Stimulated activated CD8-positive, alpha-beta memory T cell treated with anti-CD3 and anti-CD28 coated beads, Interleukin-7, amount 100 ng/mL, for 24 hours (primary cell): Measurements from ENCODE around the gene ARFGAP3.

Experiments
- DNase-seq: peaks from one replicate; pipeline ENCODE4 v3.0.0-alpha.2; 2020; ENCODE audit warnings: low read depth

ARFGAP3 gene

GRCh38 chr22:42820045-42820763 is 36.9 kb downstream of the ARFGAP3 start:
- DNase-seq: no peak

- no peak for DNase-seq
These were observed 37.5 kb downstream of the ARFGAP3 start for GRCh38 chr22:42819412-42820044.

GRCh38 chr22:42817556-42817955 is 39.5 kb downstream of the ARFGAP3 start:
- DNase-seq: no peak

GRCh38 chr22:42816336-42816735 is 40.7 kb downstream of the ARFGAP3 start:
- DNase-seq: no peak

- DNase-seq: no peak
These were observed 42.5 kb downstream of the ARFGAP3 start for GRCh38 chr22:42814616-42815015.

DNA sequence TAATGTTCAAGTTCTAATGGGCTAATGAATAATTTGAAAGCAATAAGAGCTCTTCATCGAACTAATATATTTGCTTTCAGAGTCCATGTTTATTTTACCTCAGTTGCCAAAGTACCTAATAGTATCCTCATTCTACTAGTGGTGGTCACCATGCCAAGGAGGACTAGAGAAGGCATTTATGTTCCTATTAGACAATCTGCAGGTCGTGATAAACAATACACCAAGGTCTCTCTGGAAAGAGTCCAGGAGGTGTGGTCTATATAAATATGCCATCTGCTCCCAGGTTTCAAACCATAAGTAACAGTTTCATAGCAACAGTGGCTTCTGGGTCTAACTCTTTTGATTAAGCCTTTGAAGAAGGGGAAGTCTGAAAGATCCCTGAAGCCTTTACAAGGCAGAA is 42.9 kb downstream of the ARFGAP3 start:
- DNase-seq: no peak

DNA sequence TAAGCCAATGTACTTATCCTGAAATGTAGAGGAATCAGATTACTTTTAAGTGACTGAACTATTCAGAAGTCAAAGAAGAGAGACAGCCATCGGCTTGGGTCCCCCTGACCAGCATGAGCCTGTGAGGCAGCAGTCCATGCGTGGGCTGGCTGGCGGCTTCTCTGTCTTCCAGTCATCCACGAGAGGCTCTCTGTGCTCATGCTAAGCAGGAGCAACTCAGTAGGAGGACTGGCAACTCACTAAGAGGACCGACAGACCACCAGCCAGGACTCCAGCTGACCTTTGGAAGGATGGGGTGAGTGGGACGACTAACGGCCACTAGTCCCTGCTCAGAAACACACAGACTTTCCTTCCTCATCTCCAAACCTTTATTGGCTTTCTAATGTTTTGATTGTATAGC is 43.6 kb downstream of the ARFGAP3 start:
- DNase-seq: no peak

GRCh38 chr22:42811459-42811858 is 45.6 kb downstream of the ARFGAP3 start:
- DNase-seq: no peak

GRCh38 chr22:42808521-42808920 is 48.6 kb downstream of the ARFGAP3 start:
- no peak for DNase-seq

DNA sequence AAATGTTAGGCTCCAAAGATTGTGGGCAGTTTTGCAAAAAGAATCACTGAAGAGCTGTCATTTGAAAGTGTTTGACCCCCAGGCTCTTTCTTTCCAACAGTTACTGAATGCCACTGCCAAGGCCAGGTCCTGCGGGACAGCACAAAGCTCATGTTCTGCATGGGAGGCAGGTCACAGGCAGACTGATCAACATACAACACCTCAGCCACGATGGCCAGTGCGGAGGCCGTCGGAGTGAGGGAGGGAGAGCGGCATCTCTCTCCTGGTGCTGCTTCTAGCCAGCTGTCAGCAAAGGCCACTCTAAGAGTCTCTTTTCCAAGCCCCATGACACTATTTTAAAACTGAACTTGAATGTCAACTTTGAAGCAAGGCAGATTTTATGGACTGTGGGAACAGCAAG is 49.9 kb downstream of the ARFGAP3 start:
- no peak for DNase-seq

- DNase-seq: no peak
These were observed 50.9 kb downstream of the ARFGAP3 start for GRCh38 chr22:42805998-42806830.

DNA sequence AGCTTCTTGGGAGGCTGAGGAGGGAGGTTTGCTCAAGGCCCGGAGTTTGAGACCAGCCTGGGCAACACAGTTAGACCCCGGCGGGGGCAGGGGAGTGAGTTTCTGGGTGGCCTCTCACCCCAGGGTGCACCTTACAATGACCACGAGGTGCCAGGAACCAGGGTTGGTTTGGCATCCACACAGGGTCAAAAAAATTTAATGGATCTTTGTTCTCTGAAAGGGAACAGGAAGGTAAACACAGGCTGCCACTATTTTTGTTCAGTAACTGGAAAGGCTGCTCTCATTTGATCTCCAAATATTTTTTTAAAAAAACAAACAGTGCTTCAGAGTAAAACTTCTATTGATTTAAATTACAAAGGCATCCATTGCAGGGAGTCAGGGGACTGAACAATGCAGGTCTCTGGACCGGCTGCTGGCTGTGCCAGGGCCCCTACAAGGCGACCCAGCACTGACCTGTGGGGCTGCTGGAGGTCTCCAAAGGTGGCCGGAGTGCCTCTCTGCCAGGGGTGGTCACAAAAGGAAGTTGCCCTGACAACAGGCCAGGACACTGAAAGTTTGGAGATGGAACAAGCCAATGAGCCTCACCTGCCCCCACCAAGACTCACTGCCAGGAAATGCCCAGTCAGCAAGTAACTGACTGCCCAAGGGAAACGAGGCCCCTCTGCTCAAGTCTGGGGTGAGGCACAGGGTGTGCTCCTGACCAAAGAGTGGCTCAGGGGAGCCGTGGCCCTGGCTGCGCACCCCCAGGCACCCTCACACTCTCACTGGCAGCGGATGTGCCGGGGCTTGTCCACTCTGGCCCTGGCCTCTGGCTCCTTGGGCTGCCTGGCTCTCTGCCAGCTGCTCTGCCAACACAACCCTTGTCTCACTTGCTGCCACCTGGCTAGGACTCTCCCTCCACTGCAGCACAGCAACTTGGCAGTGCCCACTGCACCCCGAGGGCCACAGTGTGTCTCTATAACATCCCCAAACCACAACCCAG is 51.8 kb downstream of the ARFGAP3 start:
- no peak for DNase-seq

- no peak for DNase-seq
These were observed 53.7 kb downstream of the ARFGAP3 start for GRCh38 chr22:42803389-42803788.

DNA sequence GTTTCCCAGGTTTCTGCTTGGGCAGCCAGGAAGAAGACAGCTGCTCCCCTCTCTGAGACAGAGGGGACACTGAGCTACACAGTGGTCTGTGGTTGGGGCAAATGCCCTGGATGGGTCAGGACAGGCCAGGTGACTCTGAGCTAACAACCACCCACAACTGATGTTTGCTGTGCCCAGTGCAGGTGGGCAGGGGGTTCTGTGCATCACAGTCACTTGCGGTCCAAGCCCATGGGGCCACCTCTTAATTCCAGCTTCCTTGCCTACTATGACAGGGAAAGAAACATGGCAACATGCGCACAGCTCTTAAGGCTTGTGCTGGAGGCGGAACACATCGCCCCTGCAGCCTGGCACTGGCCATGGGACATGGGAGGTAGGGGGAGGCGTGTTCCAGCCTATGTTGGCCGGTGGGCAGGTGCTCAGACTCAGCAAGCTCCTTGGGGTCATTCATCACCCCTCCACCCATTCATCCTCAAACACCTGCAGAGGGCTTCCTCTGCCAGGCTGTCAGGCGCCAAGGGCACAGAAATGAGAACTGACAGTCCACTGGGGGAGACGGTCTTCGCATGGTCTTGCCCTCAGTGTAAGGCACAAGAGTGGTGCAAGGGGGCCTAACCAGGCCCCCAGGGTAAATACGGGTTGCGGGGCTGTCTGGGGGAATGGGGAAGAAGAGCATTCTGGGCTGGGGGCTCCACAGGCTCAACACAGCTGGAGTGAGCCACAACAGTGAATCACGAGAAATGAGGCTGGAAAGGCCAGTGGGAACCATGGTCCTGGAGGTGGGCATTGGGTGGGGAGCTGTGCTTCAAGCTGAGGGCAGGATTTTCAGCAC is 55.6 kb downstream of the ARFGAP3 start:
- DNase-seq: no peak

DNA sequence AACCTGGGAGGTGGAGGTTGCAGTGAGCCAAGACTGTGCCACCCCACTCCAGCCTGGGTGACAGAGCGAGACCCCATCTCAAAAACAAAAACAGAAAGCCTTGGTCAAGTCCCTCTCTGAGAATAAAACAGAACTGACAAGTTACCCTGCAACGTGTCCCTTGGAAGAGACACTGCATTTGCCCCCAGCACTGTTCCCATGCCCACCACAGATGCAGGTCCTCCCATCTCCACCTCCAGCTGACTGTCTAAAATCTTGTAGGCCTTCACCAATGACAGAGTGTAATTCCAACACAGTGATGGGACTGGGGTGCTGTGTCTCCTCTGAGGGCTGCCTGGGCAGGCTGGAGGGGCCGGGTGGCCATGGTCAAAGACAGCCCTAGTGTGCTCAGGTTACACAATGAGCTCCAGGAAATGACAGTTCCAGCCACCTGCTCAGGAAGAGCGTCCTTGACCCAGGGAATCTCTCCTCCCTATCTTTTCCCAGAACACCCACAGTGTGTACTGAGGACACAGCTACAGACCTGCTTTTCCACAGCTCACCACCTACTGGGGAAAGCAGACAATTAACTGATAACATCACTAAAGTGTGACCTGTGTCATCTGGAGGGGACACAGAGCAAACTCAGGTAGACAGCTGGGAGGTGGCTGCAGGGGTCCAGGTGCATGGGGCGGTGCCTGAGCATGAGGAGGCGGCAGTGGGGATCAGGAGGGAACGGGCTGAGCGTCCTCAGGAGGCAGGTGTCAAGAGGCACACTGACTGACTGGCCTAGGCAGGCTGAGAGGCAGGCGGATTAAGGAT is 56.4 kb downstream of the ARFGAP3 start:
- DNase-seq: no peak

GRCh38 chr22:42799461-42800405 is 57.3 kb downstream of the ARFGAP3 start:
- DNase-seq: no peak

GRCh38 chr22:42799061-42799460 is 58.0 kb downstream of the ARFGAP3 start:
- no peak for DNase-seq

DNA sequence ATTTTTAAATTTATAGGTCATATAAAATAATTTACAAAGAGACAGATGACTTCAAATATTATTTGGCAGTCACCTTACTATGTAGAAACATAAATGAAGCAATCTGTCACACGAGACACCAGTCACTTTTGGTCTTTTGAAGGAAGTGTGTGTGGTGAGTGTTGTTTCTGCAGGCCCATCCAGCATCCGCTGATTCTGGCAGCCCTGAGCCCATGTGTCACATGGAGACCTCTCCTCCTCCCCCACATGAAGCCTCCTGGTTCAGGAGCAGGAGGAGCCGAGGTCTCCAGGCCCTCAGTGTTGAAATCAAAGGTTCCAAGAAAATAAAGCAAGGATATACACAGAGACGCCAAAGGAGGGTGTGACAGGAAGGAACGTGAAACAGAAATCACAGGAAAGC is 60.1 kb downstream of the ARFGAP3 start:
- no peak for DNase-seq

- DNase-seq: no peak
These were observed 61.0 kb downstream of the ARFGAP3 start for GRCh38 chr22:42796081-42796480.
